GM12874 (cell line): ENCODE measurements around the gene SGMS1.

Experiments used
- TF ChIP-seq, protein P1 (sequence below): IDR thresholded peaks from 2 replicates; pipeline ENCODE4 v1.5.1; 2011; ENCODE audit warnings: low read depth, mild to moderate bottlenecking, control low read depth, low read length, moderate library complexity; ENCODE audit not compliant: insufficient read depth

The SGMS1 gene

DNA sequence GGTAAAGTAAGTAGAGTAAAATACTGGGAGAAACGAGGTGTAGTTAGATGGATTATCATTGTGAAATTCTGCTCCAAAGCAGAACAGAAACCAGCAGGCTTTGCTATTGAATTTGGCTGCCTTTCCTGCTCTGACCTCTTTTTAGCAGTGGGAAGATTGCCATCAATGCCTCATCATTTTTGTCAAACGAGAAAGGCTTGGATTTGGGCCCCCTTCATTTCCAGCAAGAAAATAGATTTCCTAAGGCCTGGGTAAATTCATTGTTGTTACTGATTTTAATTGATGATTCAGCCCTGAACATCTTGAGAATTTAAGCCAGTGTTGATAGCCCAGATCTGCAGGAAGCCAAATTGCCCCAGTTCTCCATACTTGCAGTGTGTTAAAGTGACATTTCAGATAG lies 337.2 kb downstream of the SGMS1 start:
- TF ChIP-seq, protein P1, sequence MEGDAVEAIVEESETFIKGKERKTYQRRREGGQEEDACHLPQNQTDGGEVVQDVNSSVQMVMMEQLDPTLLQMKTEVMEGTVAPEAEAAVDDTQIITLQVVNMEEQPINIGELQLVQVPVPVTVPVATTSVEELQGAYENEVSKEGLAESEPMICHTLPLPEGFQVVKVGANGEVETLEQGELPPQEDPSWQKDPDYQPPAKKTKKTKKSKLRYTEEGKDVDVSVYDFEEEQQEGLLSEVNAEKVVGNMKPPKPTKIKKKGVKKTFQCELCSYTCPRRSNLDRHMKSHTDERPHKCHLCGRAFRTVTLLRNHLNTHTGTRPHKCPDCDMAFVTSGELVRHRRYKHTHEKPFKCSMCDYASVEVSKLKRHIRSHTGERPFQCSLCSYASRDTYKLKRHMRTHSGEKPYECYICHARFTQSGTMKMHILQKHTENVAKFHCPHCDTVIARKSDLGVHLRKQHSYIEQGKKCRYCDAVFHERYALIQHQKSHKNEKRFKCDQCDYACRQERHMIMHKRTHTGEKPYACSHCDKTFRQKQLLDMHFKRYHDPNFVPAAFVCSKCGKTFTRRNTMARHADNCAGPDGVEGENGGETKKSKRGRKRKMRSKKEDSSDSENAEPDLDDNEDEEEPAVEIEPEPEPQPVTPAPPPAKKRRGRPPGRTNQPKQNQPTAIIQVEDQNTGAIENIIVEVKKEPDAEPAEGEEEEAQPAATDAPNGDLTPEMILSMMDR: no peak

DNA sequence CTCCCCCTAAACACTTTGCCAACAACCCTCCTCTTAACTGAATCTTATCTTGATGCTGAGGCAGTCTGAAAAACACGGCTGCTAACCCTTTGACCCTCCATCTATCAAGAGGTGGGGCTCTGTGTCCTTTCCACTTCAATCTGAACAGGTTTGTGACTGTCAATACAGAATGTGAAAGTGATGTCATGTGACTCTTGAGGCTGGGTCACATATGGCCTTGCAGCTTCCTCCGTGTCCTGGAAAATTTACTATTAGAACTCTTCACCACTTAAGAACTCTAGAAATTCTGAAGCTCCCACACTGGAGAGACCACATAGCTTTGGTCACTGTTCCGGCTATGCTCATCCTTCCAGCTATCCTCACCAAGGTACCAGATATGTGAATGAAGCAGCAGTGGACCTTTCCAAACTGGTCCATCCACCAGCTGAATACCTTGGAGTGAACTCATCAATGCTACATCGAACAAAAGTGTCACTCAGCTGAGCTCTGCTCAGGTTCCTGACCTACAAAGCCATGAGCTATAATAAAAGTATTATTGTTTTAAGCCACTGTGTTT lies 341.7 kb downstream of the SGMS1 start:
- TF ChIP-seq, protein P1: no peak

DNA sequence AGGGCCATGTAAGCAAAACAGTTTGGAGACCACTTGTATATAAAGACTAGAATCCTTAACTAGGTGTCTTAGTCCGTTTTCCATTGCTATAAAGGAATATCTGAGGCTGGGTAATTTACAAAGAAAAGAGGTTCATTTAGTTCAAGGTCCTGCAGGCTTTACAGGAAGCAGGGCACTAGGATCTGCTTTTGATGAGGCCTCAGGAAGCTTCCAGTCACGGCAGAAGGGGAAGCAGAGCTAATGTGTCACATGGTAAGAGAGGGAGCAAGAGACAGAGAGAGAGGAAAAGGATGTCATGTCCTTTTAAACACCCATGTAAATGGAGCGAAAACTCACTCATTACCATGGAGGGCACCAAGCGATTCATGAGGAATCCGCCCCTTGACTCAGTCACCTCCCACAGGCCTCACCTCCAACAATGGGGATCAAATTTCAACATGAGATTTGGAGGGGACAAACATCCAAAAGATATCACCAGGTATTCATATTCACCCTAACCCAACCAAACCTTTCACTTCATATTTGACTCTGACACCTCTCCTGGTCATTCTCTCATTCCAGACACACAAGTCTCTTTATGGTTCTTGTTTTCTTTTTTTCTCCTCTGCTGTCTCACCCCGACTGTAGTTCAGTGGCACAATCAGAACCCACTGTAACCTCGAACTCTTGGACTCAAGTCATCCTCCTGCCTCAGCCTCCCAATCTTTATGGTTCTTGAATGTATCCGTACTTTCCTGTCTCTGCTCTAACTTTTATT lies 342.4 kb downstream of the SGMS1 start:
- TF ChIP-seq, protein P1: no peak

DNA sequence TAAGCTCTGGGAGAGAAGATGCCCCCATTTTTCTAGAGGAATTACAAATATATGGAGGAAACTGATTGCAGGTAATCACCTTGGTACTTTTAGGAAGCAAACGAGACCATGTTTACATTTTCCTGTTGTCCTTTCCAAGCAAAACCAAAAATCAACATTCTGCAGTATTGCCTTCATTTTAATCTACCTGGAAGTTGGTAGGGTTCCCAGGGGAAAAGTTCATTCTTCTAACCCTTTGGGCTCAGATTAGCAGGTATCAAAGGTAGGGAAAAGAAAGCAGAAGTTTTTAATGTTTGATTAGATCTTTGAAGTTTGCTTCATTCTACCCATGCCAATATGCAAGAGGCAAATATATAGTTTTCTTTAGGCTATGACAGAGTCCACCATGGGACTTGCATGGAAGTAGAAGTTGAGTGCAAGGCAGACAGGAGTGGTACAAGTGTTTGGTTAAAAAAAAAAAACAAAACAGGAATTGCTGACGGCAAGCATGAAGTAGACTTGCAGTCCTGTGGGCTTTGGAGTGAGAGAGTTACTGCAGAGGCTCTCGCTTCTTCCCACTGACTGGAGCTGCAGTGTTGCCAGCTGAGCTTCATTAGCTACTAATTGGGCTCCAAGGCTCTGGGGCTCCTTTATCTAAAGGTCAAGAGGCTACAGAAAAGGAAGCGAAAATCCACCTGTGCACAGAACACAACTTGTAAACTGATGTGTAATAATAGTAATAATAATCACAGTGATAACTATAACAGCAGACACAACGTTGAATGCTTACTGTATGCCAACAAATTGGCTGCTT lies 343.5 kb downstream of the SGMS1 start:
- TF ChIP-seq, protein P1: no peak

DNA sequence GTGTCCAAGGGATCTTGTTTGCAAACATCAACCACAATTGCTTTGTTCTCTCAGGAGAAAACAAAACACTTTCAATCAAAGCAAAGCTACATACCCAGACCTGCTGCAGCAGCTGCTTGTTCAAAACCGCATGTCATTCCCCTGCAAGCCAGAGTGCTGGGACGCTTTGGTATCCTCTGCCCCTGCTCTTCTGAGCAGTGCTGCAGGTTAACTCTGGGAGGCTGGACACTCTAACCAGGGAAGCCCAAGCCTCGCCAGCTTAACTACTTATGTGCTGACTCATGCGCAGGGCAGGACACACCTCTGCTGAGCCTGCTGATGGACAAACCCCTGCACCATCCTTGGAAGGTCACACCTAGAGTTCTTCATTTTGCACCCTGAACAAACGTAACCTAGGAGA lies 344.3 kb downstream of the SGMS1 start:
- TF ChIP-seq, protein P1: no peak

DNA sequence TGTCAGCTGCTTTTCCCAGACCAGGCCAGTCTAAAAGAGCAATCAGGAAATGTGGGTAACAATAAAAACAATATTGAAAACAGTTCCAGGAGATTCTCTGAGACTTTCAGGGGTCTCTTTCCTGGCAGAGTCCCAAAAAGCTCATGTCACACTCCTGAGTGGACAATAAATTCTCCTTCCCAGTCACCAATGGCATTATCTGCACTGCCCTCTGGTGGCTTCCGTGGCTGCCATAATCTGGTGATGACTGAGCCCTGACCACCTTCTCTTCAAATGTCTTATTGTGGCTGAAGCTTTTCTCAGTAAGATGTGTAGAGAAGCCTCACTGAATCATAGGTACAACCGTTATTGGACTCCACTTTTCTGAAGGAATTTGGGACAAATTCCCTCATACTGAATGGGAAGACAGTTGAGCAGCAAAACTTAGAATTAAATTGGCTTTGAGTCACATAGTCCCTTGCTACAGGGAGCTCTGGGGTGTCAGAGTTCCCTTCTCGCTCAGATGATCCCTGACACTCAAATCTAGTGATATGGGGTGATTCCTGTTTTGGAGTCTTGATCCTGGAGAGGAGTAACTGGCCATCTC lies 348.0 kb downstream of the SGMS1 start:
- TF ChIP-seq, protein P1: peak; percentile 74

DNA sequence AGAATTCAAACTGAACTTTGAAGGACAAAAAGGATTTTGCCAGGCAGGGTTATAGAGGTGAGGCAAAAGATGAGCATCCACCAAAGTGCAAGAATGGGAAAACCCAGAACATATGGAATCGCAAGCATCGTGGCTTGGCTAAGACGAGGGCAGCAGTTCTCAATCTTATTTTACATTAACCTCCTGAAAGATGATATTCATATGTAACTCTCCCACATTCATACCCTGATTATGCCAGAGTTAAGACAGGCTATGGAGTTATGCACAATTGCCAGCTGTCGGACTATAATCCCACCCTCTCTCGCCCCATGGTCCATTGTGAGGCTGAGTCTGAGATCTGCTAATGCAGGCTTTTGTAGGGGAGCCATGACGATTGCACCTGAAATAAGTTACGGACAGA lies 351.2 kb downstream of the SGMS1 start:
- TF ChIP-seq, protein P1: no peak
